Panc1 (cell line): ENCODE measurements around the gene BICD2.

Experiments used
- SIN3A ChIP-seq: IDR thresholded peaks from 2 replicates; pipeline ENCODE4 v1.6.1; 2012; ENCODE audit warnings: low read depth, mild to moderate bottlenecking, low read length, moderate library complexity, borderline replicate concordance; ENCODE audit not compliant: insufficient read depth
- TCF7L2 ChIP-seq: IDR thresholded peaks from 2 replicates; pipeline ENCODE4 v1.6.1; 2011; ENCODE audit warnings: mild to moderate bottlenecking, low read depth, low read length, inconsistent platforms
- TF ChIP-seq, protein P1 (sequence below): fragments of 450-650 bp; IDR thresholded peaks from 2 replicates; pipeline ENCODE4 v1.5.1; 2017; ENCODE audit warnings: mild to moderate bottlenecking
- TF ChIP-seq, protein P2 (sequence below), 2 experiments: IDR thresholded peaks; 2 replicates each; pipeline ENCODE4 v1.6.1; 2011 to 2012; ENCODE audit warnings: low read depth in 2 of 2, control low read depth in 1 of 2, low read length in 1 of 2, mild to moderate bottlenecking in 1 of 2, moderate library complexity in 1 of 2; ENCODE audit not compliant: insufficient read depth in 1 of 2

DNA sequence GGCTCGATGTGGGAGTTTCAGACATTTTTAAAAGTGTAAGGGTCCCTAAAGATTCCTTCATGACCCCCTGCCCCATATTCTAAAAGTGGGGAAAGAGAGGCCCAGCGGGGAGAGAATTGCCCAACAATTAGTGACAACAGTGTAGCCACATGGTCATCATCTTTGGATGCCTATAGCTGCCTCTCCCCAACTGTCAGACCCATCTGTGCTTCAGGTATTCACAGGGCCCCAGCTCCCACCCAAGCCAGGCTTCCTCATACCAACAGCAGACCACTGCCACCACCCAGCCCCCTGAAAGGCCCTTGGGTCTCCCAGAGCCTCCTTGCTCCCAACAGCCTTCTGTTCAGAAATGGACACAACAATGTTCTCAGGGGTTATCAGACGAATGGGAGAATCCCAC is 4.1 kb downstream of the BICD2 start:
- TF ChIP-seq, protein P1, sequence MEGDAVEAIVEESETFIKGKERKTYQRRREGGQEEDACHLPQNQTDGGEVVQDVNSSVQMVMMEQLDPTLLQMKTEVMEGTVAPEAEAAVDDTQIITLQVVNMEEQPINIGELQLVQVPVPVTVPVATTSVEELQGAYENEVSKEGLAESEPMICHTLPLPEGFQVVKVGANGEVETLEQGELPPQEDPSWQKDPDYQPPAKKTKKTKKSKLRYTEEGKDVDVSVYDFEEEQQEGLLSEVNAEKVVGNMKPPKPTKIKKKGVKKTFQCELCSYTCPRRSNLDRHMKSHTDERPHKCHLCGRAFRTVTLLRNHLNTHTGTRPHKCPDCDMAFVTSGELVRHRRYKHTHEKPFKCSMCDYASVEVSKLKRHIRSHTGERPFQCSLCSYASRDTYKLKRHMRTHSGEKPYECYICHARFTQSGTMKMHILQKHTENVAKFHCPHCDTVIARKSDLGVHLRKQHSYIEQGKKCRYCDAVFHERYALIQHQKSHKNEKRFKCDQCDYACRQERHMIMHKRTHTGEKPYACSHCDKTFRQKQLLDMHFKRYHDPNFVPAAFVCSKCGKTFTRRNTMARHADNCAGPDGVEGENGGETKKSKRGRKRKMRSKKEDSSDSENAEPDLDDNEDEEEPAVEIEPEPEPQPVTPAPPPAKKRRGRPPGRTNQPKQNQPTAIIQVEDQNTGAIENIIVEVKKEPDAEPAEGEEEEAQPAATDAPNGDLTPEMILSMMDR: no peak
- TF ChIP-seq TCF7L2 (no peak), SIN3A (no peak)
- TF ChIP-seq, protein P2, sequence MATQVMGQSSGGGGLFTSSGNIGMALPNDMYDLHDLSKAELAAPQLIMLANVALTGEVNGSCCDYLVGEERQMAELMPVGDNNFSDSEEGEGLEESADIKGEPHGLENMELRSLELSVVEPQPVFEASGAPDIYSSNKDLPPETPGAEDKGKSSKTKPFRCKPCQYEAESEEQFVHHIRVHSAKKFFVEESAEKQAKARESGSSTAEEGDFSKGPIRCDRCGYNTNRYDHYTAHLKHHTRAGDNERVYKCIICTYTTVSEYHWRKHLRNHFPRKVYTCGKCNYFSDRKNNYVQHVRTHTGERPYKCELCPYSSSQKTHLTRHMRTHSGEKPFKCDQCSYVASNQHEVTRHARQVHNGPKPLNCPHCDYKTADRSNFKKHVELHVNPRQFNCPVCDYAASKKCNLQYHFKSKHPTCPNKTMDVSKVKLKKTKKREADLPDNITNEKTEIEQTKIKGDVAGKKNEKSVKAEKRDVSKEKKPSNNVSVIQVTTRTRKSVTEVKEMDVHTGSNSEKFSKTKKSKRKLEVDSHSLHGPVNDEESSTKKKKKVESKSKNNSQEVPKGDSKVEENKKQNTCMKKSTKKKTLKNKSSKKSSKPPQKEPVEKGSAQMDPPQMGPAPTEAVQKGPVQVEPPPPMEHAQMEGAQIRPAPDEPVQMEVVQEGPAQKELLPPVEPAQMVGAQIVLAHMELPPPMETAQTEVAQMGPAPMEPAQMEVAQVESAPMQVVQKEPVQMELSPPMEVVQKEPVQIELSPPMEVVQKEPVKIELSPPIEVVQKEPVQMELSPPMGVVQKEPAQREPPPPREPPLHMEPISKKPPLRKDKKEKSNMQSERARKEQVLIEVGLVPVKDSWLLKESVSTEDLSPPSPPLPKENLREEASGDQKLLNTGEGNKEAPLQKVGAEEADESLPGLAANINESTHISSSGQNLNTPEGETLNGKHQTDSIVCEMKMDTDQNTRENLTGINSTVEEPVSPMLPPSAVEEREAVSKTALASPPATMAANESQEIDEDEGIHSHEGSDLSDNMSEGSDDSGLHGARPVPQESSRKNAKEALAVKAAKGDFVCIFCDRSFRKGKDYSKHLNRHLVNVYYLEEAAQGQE (IDR thresholded peaks at IDR 0.05; ENCODE audit: insufficient read depth in 1 of 2, low read depth in 2 of 2, low read length in 1 of 2): no peak
